K562 (cell line): ENCODE data around the gene INMT. TPM values are rescaled to one million over a fixed set of nuclear protein-coding genes. Genes with fewer than 3 reads are reported as not detected.

Experiments
- ARID2 ChIP-seq: fragments of 450-650 bp; IDR thresholded peaks from 2 replicates; pipeline ENCODE4 v1.6.1; 2017; ENCODE audit warnings: antibody characterized with exemption, mild to moderate bottlenecking
- CBFA2T3 ChIP-seq: fragments of 450-650 bp; IDR thresholded peaks from 2 replicates; pipeline ENCODE4 v1.6.1; 2017
- COPS2 ChIP-seq: fragments of 450-650 bp; conservative IDR thresholded peaks from 2 replicates; pipeline ENCODE4 v1.6.1; 2016; ENCODE audit warnings: mild to moderate bottlenecking, moderate library complexity
- EHMT2 ChIP-seq: fragments of 450-650 bp; IDR thresholded peaks from 2 replicates; pipeline ENCODE4 v1.6.1; 2018; ENCODE audit warnings: antibody characterized with exemption
- ELF2 ChIP-seq: fragments of 250-450 bp; sonication (Bioruptor Pico); IDR thresholded peaks from 2 replicates; pipeline ENCODE4 v1.5.0; 2021; ENCODE audit warnings: mild to moderate bottlenecking
- GTF2E2 ChIP-seq: fragments of 200-800 bp; sonication (Bioruptor generic); IDR thresholded peaks from 2 replicates; pipeline ENCODE4 v1.6.1; 2016; ENCODE audit warnings: missing genetic modification characterization, missing compliant biosample characterization
- NUFIP1 ChIP-seq: fragments of 450-650 bp; IDR thresholded peaks from 2 replicates; pipeline ENCODE4 v1.6.1; 2018; ENCODE audit not compliant: partially characterized antibody
- PHF21A ChIP-seq: fragments of 450-650 bp; IDR thresholded peaks from 2 replicates; pipeline ENCODE4 v1.6.1; 2017; ENCODE audit warnings: low read depth, borderline replicate concordance
- SAFB ChIP-seq: fragments of 200-400 bp; formaldehyde crosslinking; IDR thresholded peaks from 2 replicates; pipeline ENCODE4 v1.6.1; 2017; ENCODE audit warnings: low read depth, low read length, borderline replicate concordance
- SMAD2 ChIP-seq: fragments of 150-350 bp; IDR thresholded peaks from 2 replicates; pipeline ENCODE4 v1.6.1; 2014; ENCODE audit warnings: low read depth, mild to moderate bottlenecking, low read length
- SMARCB1 ChIP-seq: IDR thresholded peaks from 2 replicates; pipeline ENCODE4 v1.6.1; 2011; ENCODE audit warnings: improper control_type of control experiment, low read depth; ENCODE audit not compliant: insufficient read length
- SRSF1 ChIP-seq: fragments of 200-400 bp; formaldehyde crosslinking; IDR thresholded peaks from 2 replicates; pipeline ENCODE4 v1.6.1; 2017; ENCODE audit warnings: mild to moderate bottlenecking, low read depth, low read length, moderate library complexity
- ZNF551 ChIP-seq: fragments of 250-450 bp; sonication (Bioruptor Pico); IDR thresholded peaks from 2 replicates; pipeline ENCODE4 v1.5.0; 2021; ENCODE audit warnings: mild to moderate bottlenecking, moderate library complexity
- ZNF561 ChIP-seq: fragments of 450-650 bp; formaldehyde crosslinking; conservative IDR thresholded peaks from 2 replicates; pipeline ENCODE4 v1.4.0; 2020; ENCODE audit warnings: mild to moderate bottlenecking, moderate library complexity
- ZNF584 ChIP-seq: fragments of 200-800 bp; sonication (Bioruptor generic); IDR thresholded peaks from 2 replicates; pipeline ENCODE4 v1.6.1; 2016; ENCODE audit warnings: low read depth, mild to moderate bottlenecking, missing genetic modification characterization, missing compliant biosample characterization
- polyA plus RNA-seq, 8 experiments: library from polyadenylated mRNA; depleted of rRNA in 4 of 8; stranded (reverse) in 5 of 8; unstranded in 3 of 8; fragments of >200 nt; fragmentation: Nextera tagmentation in 2 of 8; fragmentation: Illumina TruSeq in 1 of 8; extraction: Ambion mirVana in 2 of 8; extraction: Trizol in 1 of 8; gene quantifications; 2 replicates each; pipeline versions ENCODE4 v1.2.1 to v1.2.3, GENCODE V29; 2011 to 2014; ENCODE audit warnings: inconsistent platforms in 1 of 8, missing spikeins in 1 of 8
- total RNA-seq, 7 experiments: library from RNA; depleted of rRNA in 6 of 7; stranded (reverse); fragments of >200 nt in 6 of 7; fragmentation: Illumina TruSeq in 2 of 7; extraction: Trizol in 2 of 7; gene quantifications; 2 replicates each; pipeline versions ENCODE4 v1.2.1 to v1.2.3, GENCODE V29; 2011 to 2021; ENCODE audit warnings: low replicate concordance in 1 of 7
- TF ChIP-seq, protein P1 (sequence below): fragments of 450-650 bp; IDR thresholded peaks from 2 replicates; pipeline ENCODE4 v1.6.1; 2016; ENCODE audit warnings: missing biosample characterization, missing genetic modification characterization
- TF ChIP-seq, protein P2 (sequence below): fragments of 450-650 bp; formaldehyde crosslinking; IDR thresholded peaks from 2 replicates; pipeline ENCODE4 v1.4.0; 2020; ENCODE audit warnings: mild to moderate bottlenecking, moderate library complexity
- TF ChIP-seq, protein P3 (sequence below): fragments of 250-450 bp; sonication (Bioruptor Pico); IDR thresholded peaks from 2 replicates; pipeline ENCODE4 v1.8.0; 2021; ENCODE audit warnings: mild to moderate bottlenecking, moderate library complexity
- TF ChIP-seq, protein P4 (sequence below), 2 experiments: fragments of 150-350 bp in 1 of 2; IDR thresholded peaks; 2 replicates each; pipeline ENCODE4 v1.6.1; 2012 to 2016; ENCODE audit warnings: low read depth in 2 of 2, low read length in 2 of 2, mild to moderate bottlenecking in 1 of 2, moderate library complexity in 1 of 2
- TF ChIP-seq, protein P5 (sequence below): sonication (generic); formaldehyde crosslinking; IDR thresholded peaks from 2 replicates; pipeline ENCODE4 v1.4.0; 2020; ENCODE audit warnings: mild to moderate bottlenecking, missing genetic modification reagents

Gene INMT
- total and polyA plus RNA-seq, 9 of the 15 experiments (the other 6 are each of a cell fraction or from before 2014, with no cell fraction given): 0.04 to 0.27 TPM; not detected in 7

DNA sequence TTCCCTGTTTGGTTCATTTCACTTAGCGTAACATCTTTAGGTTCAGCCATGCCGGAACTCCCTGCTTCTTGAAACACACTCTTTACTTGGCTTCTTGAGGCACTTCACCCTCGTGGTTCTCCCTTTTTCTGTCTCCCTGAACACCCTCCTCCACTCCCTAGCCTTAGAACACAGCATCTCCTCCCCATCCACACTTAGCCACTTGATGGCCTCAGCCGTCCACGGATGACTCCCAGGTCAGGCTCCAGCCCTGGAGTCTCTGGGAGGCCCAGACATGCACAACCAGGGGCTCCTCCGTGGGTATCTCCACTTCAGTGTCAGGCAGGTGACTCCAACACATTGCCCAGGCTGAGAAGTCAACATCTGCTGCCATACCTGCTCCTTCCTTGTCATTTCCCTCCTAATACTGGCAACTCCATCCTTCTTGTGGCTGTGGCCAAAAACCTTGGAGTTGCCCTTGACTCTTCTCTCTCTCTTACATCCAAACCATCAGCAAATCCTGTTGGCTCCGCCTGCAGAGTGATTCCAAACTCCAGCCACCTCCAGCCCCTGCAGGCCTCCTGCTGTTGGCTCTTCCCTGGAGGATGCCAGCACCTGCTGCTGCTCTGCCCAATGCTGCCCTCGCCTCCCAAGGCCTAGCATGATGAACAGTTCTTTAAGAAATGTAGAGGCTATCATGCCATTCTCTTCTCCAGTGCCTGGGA lies 8.4 kb upstream of the INMT start (continued):
- TF ChIP-seq, protein P1, sequence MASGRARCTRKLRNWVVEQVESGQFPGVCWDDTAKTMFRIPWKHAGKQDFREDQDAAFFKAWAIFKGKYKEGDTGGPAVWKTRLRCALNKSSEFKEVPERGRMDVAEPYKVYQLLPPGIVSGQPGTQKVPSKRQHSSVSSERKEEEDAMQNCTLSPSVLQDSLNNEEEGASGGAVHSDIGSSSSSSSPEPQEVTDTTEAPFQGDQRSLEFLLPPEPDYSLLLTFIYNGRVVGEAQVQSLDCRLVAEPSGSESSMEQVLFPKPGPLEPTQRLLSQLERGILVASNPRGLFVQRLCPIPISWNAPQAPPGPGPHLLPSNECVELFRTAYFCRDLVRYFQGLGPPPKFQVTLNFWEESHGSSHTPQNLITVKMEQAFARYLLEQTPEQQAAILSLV (tag): no peak
- TF ChIP-seq, protein P2, sequence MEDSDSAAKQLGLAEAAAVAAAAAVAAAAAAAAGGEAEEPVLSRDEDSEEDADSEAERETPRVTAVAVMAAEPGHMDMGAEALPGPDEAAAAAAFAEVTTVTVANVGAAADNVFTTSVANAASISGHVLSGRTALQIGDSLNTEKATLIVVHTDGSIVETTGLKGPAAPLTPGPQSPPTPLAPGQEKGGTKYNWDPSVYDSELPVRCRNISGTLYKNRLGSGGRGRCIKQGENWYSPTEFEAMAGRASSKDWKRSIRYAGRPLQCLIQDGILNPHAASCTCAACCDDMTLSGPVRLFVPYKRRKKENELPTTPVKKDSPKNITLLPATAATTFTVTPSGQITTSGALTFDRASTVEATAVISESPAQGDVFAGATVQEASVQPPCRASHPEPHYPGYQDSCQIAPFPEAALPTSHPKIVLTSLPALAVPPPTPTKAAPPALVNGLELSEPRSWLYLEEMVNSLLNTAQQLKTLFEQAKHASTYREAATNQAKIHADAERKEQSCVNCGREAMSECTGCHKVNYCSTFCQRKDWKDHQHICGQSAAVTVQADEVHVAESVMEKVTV (CRISPR knock-in tag): peak; percentile 86
- TF ChIP-seq SAFB: no peak
- no peak for TF ChIP-seq ZNF584
- no peak for TF ChIP-seq SMARCB1
- TF ChIP-seq, protein P3, sequence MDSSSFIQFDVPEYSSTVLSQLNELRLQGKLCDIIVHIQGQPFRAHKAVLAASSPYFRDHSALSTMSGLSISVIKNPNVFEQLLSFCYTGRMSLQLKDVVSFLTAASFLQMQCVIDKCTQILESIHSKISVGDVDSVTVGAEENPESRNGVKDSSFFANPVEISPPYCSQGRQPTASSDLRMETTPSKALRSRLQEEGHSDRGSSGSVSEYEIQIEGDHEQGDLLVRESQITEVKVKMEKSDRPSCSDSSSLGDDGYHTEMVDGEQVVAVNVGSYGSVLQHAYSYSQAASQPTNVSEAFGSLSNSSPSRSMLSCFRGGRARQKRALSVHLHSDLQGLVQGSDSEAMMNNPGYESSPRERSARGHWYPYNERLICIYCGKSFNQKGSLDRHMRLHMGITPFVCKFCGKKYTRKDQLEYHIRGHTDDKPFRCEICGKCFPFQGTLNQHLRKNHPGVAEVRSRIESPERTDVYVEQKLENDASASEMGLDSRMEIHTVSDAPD (CRISPR knock-in tag): no peak
- no peak for TF ChIP-seq PHF21A
- no peak for TF ChIP-seq EHMT2
- TF ChIP-seq SMAD2: no peak
- TF ChIP-seq GTF2E2 (tag): no peak
- TF ChIP-seq ZNF551 (CRISPR knock-in tag): no peak
- no peak for TF ChIP-seq COPS2
- TF ChIP-seq ZNF561 (CRISPR knock-in tag): no peak
- TF ChIP-seq ELF2 (CRISPR knock-in tag): no peak
- peak; percentile 96 for TF ChIP-seq ARID2
- TF ChIP-seq, protein P4, sequence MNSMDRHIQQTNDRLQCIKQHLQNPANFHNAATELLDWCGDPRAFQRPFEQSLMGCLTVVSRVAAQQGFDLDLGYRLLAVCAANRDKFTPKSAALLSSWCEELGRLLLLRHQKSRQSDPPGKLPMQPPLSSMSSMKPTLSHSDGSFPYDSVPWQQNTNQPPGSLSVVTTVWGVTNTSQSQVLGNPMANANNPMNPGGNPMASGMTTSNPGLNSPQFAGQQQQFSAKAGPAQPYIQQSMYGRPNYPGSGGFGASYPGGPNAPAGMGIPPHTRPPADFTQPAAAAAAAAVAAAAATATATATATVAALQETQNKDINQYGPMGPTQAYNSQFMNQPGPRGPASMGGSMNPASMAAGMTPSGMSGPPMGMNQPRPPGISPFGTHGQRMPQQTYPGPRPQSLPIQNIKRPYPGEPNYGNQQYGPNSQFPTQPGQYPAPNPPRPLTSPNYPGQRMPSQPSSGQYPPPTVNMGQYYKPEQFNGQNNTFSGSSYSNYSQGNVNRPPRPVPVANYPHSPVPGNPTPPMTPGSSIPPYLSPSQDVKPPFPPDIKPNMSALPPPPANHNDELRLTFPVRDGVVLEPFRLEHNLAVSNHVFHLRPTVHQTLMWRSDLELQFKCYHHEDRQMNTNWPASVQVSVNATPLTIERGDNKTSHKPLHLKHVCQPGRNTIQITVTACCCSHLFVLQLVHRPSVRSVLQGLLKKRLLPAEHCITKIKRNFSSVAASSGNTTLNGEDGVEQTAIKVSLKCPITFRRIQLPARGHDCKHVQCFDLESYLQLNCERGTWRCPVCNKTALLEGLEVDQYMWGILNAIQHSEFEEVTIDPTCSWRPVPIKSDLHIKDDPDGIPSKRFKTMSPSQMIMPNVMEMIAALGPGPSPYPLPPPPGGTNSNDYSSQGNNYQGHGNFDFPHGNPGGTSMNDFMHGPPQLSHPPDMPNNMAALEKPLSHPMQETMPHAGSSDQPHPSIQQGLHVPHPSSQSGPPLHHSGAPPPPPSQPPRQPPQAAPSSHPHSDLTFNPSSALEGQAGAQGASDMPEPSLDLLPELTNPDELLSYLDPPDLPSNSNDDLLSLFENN (IDR thresholded peaks at IDR 0.05; ENCODE audit: low read depth in 2 of 2, low read length in 2 of 2): no peak
- no peak for TF ChIP-seq SRSF1
- TF ChIP-seq, protein P5, sequence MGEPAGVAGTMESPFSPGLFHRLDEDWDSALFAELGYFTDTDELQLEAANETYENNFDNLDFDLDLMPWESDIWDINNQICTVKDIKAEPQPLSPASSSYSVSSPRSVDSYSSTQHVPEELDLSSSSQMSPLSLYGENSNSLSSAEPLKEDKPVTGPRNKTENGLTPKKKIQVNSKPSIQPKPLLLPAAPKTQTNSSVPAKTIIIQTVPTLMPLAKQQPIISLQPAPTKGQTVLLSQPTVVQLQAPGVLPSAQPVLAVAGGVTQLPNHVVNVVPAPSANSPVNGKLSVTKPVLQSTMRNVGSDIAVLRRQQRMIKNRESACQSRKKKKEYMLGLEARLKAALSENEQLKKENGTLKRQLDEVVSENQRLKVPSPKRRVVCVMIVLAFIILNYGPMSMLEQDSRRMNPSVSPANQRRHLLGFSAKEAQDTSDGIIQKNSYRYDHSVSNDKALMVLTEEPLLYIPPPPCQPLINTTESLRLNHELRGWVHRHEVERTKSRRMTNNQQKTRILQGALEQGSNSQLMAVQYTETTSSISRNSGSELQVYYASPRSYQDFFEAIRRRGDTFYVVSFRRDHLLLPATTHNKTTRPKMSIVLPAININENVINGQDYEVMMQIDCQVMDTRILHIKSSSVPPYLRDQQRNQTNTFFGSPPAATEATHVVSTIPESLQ: no peak
- TF ChIP-seq NUFIP1: no peak
- no peak for TF ChIP-seq CBFA2T3
